GM11168 (cell line): ENCODE measurements around the gene SNCB.
"Not testable (repeated sequence)": the region's sequence is repeated elsewhere in the genome, so short reads cannot be mapped to it uniquely, and the experiment has no call there.

Experiments
- in situ Hi-C: fragments of 300-500 bp; cut with MboI; formaldehyde crosslinking; loops from one replicate; pipeline ENCODE4 v1.12.0; 2022; ENCODE audit warnings: low sequenced_read_pairs; ENCODE audit not compliant: unreplicated experiment

Gene SNCB

DNA sequence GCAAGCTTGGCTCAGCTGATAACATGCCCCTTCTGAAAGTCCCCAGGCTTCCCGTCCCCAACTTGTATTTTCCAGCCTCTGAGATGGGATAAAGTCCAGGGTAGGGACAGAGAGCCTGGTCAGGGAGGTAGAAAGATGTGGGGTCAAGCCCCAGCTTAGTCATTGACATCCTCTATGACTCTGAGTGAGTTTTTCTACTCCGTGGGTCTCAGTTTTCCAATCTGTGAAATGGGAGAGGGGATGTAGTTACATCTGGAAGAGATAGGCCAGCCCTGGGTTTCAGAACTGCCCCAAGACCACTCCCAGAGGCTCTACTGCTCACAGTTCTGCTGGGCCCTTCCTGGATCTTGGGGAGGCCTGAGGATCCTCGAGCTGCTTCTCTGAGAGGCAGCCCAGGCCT lies 23.5 kb downstream of the SNCB start:
- in situ Hi-C loops: no loop called here

DNA sequence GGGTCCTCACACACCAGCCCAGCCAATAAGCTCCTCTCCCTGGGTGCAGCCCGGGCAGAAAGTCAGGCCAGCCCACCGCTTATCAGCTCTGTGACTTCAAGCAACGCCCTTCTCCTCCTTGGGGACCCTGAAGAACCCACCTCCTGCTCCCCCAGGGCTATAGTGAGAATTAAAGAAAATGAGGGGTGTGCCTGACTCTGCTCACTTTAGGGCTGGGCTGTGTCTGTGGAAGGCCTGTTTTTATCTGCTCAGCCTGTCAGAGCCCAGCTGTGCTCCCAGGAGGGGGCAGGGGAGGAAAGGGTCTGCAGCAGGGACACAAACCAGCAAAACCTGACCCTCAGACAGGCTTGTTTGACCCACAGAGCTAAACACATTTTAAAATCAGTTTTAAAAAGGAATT lies 24.3 kb downstream of the SNCB start:
- in situ Hi-C loops: no loop called here

DNA sequence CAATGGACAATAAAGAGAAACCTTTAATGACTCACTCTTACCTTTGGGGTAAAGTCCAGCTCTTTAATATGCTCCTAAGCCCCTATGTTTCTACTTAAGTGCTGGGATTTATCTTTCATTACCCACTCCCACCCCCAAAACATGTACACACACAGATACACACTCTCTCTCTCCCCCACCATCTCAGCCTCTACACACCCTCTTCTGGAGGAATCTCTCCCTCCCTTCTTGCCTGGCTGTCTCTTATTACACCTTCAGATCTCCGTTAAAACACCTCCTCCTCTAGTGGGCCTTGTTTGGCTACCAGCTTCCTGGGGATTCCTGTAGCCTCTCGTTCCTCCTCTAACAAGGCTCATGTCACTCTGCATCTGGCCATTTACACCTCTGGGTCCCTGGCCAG lies 27.2 kb downstream of the SNCB start:
- in situ Hi-C loops: no loop called here

DNA sequence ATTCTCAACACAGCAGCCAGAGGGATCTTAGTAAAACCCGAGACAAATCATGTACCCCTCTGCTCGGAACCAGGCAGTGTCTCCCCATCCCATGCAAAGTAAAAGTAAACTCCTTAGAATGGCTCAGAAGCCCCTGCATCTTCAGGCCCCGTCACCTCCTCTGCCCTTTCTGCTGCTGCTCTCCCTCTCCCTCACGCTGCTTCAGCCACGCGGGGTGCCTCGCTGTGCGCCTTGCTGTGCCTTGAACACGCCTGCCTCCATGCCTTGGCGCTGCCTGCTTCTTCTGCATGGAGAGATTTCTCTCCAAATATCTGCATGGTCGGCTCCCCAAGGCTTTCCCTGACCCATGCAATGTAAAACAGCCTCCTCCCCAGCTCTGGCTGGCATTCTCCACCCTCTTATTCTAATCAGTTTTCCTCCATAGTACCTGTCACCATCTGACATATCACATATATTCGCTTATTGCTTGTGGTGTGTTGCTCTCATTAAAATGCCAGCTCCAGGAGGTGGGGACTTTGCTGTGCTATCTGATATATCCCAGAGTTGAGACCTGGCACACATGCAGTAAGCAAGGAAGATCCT lies 28.3 kb downstream of the SNCB start:
- in situ Hi-C loops: no loop called here

DNA sequence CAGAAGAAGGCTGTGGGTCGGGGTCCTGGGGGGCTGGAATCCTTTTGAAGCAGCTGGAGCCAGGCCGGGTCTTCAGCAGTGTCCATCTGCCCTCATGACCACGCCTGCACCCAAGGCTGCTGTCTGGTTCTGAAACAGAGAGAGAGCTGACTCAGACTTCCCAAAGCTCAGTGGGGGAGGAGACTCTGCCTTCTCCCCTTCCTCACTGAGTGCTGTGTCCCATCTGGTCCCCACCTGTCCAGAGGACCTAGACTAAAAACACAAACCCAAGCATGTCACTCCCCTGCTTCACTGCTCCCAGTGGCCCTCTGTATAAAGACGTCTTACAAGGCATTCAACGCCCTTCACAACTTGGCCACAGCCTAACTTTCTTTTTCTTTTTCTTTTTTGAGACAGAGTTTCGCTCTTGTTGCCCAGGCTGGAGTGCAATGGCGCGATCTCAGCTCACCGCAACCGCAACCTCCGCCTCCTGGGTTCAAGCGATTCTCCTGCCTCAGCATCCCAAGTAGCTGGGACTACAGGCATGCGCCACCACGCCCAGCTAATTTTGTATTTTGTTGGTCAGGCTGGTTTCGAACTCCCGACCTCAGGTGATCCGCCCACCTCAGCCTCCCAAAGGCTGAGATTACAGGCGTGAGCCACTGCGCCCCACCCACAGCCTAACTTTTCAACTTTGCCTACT lies 30.4 kb downstream of the SNCB start:
- in situ Hi-C loops: not testable (repeated sequence)

DNA sequence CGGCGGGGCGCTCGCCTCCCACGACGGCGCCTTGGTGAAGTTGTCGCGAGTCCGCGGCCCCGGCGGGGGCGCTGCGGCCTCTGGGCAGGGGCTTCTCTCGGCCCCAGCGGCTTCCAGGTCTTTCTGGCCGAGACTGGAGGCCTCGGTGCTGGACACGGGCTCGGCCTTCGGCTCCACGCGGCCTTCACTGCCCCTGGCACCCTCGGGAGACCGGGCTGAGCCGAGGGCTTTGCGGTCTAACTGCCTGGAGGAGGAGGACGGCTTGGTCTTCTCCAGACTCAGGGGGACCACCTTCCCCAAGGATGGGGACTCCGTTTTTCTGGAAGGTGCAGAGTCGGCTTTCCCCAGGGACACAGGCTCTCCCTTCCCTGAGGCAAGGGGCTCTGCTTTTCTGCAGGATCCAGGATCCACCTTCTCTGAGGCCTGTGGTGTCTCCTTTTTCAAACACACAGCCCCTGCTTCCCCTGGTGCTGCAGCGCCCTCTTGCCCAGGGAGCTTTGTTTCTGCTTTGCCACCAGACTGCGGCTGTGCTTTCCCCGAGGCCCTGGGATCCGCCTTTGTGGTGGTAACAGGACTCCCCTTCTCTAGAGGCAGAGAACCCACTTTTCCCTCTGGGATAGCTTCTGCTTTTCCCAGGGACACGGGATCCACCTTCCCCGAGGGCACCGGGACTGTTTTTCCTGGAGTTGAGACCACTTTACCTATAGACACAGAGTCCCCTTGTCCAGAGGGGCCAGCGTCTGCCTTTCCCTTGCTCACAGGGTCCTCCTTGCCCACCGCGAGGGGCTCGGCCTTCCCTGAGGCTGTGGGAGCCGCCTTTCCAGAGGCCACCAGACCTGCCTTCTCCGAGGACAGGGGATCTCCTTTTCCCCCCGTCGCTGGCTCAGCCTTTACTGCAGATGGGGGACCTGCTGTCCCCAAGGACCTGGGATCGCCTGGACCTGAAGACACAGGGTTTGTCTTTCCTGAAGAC lies 32.6 kb downstream of the SNCB start:
- in situ Hi-C loops: no loop called here

DNA sequence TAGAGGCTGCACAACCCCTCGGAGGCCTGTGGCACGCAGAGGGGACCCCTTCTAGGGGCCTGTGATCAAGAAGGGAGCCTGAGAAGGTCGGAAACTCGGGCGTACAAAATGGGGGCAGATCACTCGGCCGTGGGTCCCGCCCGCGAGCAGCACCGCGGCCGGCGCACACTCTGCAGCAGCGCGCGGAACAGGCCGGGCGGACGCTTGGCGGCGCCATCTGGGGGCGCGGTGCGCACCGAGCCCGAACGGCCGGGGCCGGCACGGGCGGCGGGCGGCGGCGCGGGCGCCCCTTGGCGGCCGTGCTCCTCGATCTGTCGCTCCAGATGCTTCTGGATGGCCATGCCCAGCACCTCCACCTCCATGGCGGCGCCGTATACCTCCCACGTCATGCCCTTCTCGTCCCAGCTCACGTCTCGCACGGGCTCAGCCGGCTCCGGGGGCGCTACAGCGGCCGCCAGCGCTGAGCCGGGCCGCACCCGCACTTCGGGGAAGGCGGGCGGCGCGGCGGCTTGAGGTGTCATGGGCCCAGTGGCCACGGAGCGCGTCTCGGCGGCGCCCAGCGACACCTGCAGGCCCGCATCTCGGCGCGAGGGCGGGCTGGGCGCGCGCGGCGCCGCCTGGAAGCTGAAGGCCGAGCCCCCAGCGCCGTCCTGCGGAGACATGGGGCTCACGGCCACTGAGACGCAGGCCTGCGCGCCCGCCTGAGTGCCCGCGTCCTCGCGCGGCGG lies 33.5 kb downstream of the SNCB start:
- in situ Hi-C loops: no loop called here

DNA sequence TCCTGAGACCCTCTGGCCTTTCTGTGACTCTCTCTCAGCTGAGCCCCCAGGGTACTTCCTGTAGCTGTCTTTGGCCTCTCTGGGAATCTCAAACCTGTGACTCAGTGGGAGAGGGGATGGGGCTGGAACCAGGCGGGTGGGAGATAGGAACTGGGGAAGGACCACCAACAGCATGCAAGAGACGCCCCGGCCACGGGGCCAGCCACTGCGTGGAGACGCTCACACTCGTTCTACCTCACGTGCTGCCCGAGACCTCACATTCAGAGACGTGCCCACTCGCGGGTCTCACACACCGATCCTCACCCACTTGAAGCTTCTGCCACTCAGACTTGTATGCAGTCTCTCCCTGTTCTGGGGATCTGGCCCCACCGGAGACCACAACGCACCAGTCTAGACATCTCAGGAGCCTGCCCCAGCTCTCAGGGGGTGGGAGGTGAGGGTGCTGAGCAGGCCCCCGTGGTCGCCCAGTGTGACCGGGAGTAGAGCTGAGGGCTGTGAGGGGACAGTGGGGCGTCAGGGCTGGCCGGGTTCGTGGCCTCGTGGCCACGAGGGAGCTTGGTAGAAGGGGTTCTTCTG lies 34.2 kb downstream of the SNCB start:
- in situ Hi-C loops: no loop called here

DNA sequence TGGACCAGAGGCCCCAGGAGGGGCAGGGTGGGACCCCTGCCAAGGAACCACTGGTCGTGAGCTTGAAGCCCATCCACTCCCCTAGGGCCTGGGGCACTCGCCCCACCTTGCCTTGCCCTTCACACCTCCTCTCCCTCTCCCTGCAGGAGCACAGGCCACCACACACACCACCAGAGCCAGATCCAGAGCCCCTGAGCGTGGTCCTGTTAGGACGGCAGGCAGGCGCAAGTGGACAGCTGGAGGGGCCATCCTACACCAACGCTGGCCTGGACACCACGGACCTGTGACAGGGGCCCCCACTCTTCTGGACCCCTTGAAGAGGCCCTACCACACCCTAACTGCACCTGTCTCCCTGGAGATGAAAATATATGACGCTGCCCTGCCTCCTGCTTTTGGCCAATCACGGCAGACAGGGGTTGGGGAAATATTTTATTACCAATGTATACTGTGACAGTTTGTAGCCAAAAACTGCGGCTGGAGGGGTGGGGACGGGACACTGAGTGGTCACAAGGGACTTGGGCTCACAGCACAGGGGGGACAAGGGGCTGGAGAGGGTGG lies 34.9 kb downstream of the SNCB start:
- in situ Hi-C loops: no loop called here

DNA sequence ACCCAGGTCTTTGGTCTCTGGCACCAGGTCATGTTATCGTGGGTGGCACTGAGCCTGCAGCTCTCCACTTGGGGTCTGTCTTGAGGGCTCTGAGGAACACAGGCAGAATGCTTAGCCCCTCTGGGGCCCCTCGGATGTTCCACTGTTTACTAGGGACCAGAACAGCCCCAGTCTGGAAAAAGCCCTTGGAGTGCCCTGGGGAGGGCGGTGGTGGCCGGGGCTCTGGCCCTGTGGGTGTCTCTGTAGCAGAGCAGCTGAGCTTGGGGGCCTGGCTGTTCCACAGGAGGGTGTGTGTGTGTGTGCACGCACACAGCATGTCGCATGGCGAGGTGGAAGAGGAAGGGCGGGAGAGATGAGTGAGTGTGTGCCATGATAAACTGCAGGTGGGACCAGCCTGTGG lies 35.8 kb downstream of the SNCB start:
- in situ Hi-C loops: no loop called here

DNA sequence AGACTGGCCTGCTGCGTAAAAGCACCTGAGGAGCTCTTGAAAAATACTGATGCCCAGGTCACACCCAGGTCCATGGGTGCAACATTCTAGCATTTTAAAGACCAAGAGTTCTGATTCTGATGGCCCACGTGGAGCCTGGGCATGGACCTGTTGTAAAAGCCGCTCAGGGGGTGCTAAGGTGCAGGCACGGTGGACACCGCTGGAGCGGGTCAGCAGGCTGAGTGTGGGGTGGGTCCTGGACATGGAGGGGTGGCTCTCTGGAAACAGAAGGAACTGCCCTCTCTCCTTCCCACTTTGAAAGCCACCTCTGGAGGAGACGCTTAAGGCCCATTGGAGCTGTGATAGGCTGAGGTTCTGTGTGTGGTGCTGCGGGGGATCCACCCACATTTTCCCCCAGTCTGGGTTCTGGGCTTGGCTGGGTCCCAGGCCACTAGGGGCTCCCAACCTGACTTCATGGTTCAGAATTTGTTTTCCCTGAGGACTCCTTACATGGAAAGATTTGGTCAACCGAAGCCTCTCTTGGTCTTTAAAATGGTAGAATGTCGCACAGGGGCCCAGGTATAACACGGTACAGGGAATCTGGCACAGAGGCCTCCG lies 37.0 kb downstream of the SNCB start:
- in situ Hi-C loops: no loop called here

DNA sequence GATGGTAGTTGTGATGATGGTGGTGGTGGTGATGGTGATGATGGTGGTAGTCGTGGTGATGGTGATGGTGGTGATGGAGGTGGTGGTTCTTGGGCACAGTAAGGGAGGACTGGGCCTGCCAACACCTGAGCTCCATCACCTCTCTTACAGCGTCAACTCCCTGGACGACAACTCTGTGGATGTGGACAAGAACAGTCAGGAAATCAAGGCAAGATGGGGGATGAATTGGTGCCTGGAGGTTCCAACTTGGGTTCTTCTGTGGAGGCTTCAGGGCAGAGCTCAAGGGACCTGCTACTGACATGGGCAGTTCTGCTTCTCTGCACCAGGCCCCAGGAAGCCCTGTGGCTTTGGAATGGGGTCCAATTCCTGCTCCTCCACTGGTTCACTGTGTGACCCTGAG lies 37.8 kb downstream of the SNCB start:
- in situ Hi-C loops: no loop called here

DNA sequence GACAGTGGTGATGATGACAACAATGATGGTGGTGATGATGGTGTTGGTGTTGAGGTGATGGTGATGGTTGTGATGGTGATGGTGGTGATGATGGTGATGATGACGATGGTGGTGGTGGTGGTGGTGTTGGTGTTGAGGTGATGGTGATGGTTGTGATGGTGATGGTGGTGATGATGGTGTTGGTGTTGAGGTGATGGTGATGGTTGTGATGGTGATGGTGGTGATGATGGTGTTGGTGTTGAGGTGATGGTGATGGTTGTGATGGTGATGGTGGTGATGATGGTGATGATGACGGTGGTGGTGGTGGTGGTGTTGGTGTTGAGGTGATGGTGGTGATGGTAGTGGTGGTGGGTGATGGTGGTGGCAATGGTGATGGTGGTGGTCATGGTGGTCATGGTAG lies 38.7 kb downstream of the SNCB start:
- in situ Hi-C loops: not testable (repeated sequence)

DNA sequence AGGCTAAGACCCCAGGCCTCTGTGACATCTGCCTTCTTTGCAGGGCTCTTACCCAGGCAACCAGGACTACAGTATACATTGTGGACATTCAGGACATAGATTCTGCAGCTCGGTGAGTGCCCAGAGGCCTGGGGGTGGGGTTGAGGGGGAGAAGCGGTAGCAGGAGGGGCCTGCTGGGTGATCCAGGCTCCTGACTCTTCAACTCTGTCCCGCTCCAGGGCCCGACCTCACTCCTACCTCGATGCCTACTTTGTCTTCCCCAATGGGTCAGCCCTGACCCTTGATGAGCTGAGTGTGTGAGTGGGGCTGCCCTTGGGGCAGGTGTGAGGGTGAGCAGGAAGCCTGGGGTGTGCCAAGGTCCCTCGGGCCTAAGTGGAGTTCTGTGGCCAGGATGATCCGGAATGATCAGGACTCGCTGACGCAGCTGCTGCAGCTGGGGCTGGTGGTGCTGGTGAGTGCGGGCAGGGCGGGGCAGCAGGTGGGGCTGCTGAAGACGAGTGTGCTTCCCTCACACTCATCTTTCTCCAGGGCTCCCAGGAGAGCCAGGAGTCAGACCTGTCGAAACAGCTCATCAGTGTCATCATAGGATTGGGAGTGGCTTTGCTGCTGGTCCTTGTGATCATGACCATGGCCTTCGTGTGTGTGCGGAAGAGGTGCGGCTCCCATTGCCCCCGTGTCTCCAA lies 40.2 kb downstream of the SNCB start:
- in situ Hi-C loops: no loop called here

DNA sequence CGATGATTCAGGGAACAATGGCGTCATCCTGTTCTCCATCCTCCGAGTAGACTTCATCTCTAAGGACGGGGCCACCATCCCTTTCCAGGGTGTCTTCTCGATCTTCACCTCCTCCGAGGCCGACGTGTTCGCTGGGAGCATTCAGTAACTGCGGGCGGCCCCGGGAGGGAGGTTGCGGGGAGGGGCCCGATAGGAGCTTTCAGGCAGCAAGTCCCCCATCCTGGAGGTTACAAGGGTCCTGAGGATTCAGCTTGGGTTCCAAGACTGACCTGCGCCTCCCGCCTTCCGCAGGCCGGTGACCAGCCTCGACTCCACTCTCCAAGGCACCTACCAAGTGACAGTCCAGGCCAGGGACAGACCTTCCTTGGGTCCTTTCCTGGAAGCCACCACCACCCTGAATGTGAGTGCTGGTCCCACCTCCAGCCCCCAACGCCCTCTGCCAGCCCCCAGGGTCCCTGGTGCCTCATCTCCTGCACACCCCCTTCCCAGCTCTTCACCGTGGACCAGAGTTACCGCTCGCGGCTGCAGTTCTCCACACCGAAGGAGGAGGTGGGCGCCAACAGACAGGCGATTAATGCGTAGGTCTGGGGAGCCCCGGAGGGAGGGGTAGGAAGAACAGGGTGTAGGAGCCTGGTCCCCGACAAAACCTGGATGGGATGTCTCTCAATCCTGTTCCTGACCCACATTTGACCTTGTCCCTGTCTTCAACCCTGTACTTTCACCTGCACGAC lies 41.1 kb downstream of the SNCB start:
- in situ Hi-C loops: no loop called here

DNA sequence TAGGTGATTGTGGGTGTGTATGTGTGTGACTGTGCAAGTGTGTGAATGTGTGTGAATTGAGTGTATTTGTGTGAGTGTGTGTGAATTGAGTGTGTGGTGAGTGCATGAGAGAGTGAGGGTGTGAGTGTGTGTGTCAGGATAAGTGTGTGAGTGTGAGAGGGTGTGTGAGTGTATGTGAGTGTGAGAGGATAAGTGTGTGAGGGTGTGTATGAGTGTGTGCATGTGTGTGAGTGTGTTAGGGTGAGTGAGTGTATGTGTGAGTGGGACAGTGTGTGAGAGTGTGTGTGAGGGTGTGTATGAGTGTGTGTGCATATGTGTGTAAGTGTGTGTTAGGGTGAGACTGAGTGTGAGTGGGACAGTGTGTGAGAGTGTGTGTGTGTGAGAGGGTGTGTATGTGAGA lies 42.0 kb downstream of the SNCB start:
- in situ Hi-C loops: no loop called here

DNA sequence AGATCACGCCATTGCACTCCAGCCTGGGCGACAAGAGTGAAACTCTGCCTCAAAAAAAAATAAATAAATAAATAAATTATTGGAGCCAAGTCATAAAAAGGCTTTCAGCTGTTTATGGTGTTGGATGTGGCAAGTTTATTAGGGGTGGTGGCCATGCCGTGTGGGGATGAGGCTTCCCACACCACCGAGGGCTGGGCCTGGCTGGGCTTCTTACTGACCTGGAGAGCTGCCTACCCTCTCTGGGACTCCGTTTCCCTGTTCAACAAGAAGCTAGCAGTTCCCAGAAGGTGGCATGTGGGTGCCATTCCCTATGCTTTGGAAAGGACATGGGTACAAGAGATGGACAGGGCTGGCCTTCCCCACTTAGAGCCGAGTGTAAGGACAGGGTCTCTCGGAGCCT lies 42.9 kb downstream of the SNCB start:
- in situ Hi-C loops: no loop called here

DNA sequence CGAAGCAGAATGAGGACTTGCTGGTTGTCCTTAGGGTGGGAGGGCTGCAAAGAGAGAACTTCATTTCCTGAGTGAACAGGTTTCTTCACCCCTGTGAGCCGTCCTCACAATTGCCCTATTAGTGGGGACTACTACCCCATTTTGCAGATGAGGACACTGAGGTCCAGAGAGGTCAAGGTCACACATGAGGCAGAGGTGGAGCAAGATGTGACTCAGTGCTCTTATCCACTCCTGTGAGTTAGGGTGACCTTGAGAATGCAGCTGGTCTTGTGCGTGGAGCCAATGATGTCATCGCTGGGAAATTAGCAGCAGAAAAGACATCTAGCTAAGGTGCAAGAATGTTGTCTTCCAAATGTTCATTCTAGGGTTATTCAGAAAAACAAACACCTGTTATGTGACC lies 47.3 kb downstream of the SNCB start:
- in situ Hi-C loops: no loop called here
